Measurements from ENCODE around the gene RNF225.
A peak's percentile ranks its signal among the peaks of the same experiment; 100 is the strongest.

The RNF225 gene

DNA sequence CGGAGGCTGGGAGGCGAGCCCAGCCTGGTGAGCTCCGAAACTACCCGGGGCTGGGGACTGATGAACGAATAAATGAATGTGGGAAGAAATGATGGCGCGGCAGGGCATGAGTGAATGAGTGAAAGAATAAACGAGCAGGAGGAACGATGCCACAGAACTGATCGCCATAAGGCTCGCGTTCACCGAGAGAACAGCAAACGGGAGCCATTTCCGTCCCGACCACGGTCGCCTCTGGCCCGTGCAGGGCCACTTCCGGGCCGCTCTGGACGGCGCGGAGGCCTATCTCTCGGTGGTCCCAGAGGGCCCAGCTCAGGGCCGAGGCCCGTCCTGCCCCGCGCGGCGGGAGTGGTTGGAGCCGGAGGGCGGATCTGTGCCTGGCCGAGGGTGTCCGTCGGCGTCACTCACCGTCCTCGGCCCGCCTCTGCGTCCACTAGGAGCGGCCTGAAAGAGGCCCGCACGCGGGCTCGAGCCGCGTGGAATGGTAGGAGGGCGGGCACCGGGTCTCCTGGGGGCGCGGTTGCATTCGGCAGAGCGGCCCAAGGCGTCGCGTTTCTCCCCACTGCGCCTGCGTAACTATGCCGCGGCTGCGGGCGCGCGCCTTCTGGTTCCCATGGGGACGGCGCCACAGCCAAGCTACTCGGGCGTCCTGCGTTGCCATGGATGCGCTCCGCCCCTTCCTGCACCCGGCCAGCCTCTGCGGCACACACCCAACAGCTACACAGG is 33.0 kb upstream of the RNF225 start, which contains the start of gene ZNF497:
ZNF497 (minus strand) TSS at position 480 of the 723 bp plus-strand sequence. CDS start 5,116 bp downstream, outside the sequence.
- peak within 1 kb of the TSS; percentile 98 for H3K18ac ChIP-seq (ENCODE audit: low read length)
- H2AFZ ChIP-seq (ENCODE audit: low read length) = peak within 1 kb of the TSS; percentile 98
- H3K4me3 ChIP-seq (ENCODE audit: low read length in 2 of 2) = peak within 1 kb of the TSS; percentile 92 to 99
- peak within 1 kb of the TSS; percentile 99 for H2BK120ac ChIP-seq (ENCODE audit: low read depth, low read length)
- H4K91ac ChIP-seq (ENCODE audit: low read depth, low read length, poor library complexity) = peak within 1 kb of the TSS; percentile 99
- peak within 1 kb of the TSS; percentile 99 for H4K8ac ChIP-seq (ENCODE audit: low read depth, low read length)
- WGBS, 2 donors (ENCODE audit: extremely low coverage in 2 of 2, insufficient read length in 2 of 2, insufficient replicate concordance in 1 of 2) = no CpG with 5 or more reads among the region's 74 CpGs
- H3K9ac ChIP-seq (ENCODE audit: low read depth, low read length, poor library complexity) = peak within 1 kb of the TSS; percentile 99
- peaks cover 6 to 9% of the 10 kb centered on the region in 2 donors for H3K36me3 ChIP-seq (replicated peaks in 1 of 2; ENCODE audit: control insufficient read depth in 2 of 2, insufficient read depth in 2 of 2, low read length in 2 of 2)
- no peaks in the 10 kb centered on the region for H3K9me3 ChIP-seq (replicated peaks in 1 of 2; ENCODE audit: control insufficient read depth in 2 of 2, insufficient read depth in 1 of 2, low read depth in 1 of 2, low read length in 2 of 2)
- H3K27ac ChIP-seq (replicated peaks; ENCODE audit: low read length) = peak within 1 kb of the TSS; percentile 95
- H2BK12ac ChIP-seq (ENCODE audit: low read length) = peak within 1 kb of the TSS; percentile 73
- peak within 1 kb of the TSS; percentile 99 for H3K4ac ChIP-seq (ENCODE audit: low read length)
- H3K79me1 ChIP-seq (ENCODE audit: low read depth, low read length) = peaks cover 16% of the 10 kb centered on the region
- H3K23ac ChIP-seq (ENCODE audit: low read depth, low read length, poor library complexity) = peak within 1 kb of the TSS; percentile 99
- peaks cover 0 to 3% of the 10 kb centered on the region in 2 donors for H3K4me1 ChIP-seq (ENCODE audit: control insufficient read depth in 2 of 2, insufficient read depth in 1 of 2, low read depth in 1 of 2, low read length in 2 of 2)
- peak; percentile 96 for DNase-seq (ENCODE audit: low spot score)
- peak within 1 kb of the TSS; percentile 100 for H2AK5ac ChIP-seq (ENCODE audit: low read depth, low read length)
- H3K4me2 ChIP-seq (ENCODE audit: insufficient read depth, low read length, poor library complexity, severe bottlenecking) = peak within 1 kb of the TSS; percentile 99
- peak within 1 kb of the TSS; percentile 99 for H2BK5ac ChIP-seq (ENCODE audit: low read length)
- no peaks in the 10 kb centered on the region for H3K27me3 ChIP-seq (ENCODE audit: control insufficient read depth in 3 of 3, insufficient read depth in 3 of 3, low read depth in 1 of 3, low read length in 3 of 3)
- H3K14ac ChIP-seq (ENCODE audit: low read length) = peak within 1 kb of the TSS; percentile 98
- H2BK15ac ChIP-seq (ENCODE audit: low read length) = peak within 1 kb of the TSS; percentile 81

DNA sequence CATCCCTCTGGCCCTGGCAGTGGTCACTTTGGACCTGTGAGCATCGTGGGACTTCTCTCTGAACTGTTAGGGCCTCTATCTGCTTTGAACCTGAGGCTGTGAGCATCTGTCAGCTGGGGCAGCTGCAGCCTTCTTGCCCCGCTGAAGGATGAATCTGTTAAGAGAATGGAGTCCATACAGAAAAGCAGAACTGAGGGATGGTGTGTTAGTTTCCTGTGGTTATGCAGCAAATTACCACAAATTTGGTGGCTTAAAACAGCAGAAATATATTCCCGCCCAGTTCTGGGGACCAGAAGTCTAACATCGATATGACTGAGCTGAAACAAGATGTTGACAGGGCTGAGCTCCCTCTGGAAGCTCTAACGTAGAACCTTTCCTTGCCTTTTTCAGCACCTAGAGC is 31.3 kb upstream of the RNF225 start:
- peaks cover 0 to 3% of the 10 kb centered on the region in 2 donors for H3K4me1 ChIP-seq (ENCODE audit: control insufficient read depth in 2 of 2, insufficient read depth in 1 of 2, low read depth in 1 of 2, low read length in 2 of 2)
- H3K4ac ChIP-seq (ENCODE audit: low read length) = no peak overlapping the region
- H2BK12ac ChIP-seq (ENCODE audit: low read length) = no peak overlapping the region
- peaks cover 10% of the 10 kb centered on the region for H3K79me1 ChIP-seq (ENCODE audit: low read depth, low read length)
- H3K9me3 ChIP-seq (replicated peaks in 1 of 2; ENCODE audit: control insufficient read depth in 2 of 2, insufficient read depth in 1 of 2, low read depth in 1 of 2, low read length in 2 of 2) = no peaks in the 10 kb centered on the region
- H2BK5ac ChIP-seq (ENCODE audit: low read length) = no peak overlapping the region
- no peak overlapping the region for H3K23ac ChIP-seq (ENCODE audit: low read depth, low read length, poor library complexity)
- H2BK15ac ChIP-seq (ENCODE audit: low read length) = no peak overlapping the region
- no peak overlapping the region for H3K27ac ChIP-seq (replicated peaks; ENCODE audit: low read length)
- H3K14ac ChIP-seq (ENCODE audit: low read length) = no peak overlapping the region
- H2AK5ac ChIP-seq (ENCODE audit: low read depth, low read length) = no peak overlapping the region
- H3K4me2 ChIP-seq (ENCODE audit: insufficient read depth, low read length, poor library complexity, severe bottlenecking) = no peak overlapping the region
- H2AFZ ChIP-seq (ENCODE audit: low read length) = no peak overlapping the region
- no peak for DNase-seq (ENCODE audit: low spot score)
- H4K91ac ChIP-seq (ENCODE audit: low read depth, low read length, poor library complexity) = no peak overlapping the region
- no peak overlapping the region for H3K18ac ChIP-seq (ENCODE audit: low read length)
- no peak overlapping the region for H2BK120ac ChIP-seq (ENCODE audit: low read depth, low read length)
- no peak overlapping the region for H4K8ac ChIP-seq (ENCODE audit: low read depth, low read length)
- H3K4me3 ChIP-seq (ENCODE audit: low read length in 2 of 2) = no peak overlapping the region
- peaks cover 6 to 14% of the 10 kb centered on the region in 2 donors for H3K36me3 ChIP-seq (replicated peaks in 1 of 2; ENCODE audit: control insufficient read depth in 2 of 2, insufficient read depth in 2 of 2, low read length in 2 of 2)
- no peak overlapping the region for H3K9ac ChIP-seq (ENCODE audit: low read depth, low read length, poor library complexity)
- no peaks in the 10 kb centered on the region for H3K27me3 ChIP-seq (ENCODE audit: control insufficient read depth in 3 of 3, insufficient read depth in 3 of 3, low read depth in 1 of 3, low read length in 3 of 3)
- WGBS, 2 donors (ENCODE audit: extremely low coverage in 2 of 2, insufficient read length in 2 of 2, insufficient replicate concordance in 1 of 2) = no CpG with 5 or more reads among the region's 5 CpGs

DNA sequence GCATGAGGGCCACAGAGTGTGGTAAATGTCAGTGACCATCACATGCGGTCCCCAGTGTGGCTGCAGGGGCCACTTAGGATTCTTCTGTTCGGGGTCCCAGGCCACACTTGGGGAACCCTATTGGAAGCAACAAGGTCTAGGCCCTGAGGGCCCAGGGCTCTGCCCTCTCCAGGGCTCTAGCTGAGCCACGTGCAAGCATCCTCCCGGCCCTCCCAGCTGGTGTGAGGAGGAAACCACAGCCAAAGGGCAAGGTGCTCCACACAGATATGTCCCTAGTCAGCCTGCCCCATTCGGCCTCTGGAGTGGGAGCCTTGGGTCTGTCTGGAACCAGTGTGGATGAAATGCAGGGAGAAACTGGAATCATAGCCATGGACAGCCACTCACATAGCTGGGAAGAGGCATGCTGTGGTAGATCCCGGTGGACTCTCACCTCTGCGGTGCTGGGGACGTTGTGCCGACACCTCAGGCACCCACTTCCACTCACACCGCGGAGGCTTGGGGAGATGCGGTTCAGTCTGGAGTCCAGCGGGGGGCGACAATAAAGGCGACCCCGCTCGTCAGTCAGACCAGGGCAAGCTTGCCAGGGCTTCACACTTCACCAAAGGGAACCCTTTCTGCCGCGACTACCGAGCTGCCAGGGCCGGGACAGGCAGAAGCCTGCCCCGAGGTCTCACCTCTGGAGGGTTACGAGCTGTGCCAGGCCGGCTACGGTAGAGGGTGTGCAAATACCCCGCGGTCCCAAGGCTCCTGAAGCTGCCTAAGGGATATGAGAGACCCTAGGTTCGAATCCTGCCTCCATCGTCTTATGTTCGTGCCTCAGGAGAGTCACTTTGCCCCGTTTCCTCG is 28.6 kb upstream of the RNF225 start:
- Histone ChIP-seq H3K4me2 (ENCODE audit: insufficient read depth, low read length, poor library complexity, severe bottlenecking) (no peak overlapping the region), H2BK5ac (ENCODE audit: low read length) (no peak overlapping the region), H4K8ac (ENCODE audit: low read depth, low read length) (peak overlapping the region; percentile 65), H3K79me1 (ENCODE audit: low read depth, low read length) (peaks cover 10% of the 10 kb centered on the region), H3K27me3 (ENCODE audit: control insufficient read depth in 3 of 3, insufficient read depth in 3 of 3, low read depth in 1 of 3, low read length in 3 of 3) (no peaks in the 10 kb centered on the region), H3K4ac (ENCODE audit: low read length) (no peak overlapping the region), H2BK120ac (ENCODE audit: low read depth, low read length) (no peak overlapping the region), H3K27ac (replicated peaks; ENCODE audit: low read length) (no peak overlapping the region), H3K14ac (ENCODE audit: low read length) (no peak overlapping the region), H3K23ac (ENCODE audit: low read depth, low read length, poor library complexity) (peak overlapping the region; percentile 43), H2BK12ac (ENCODE audit: low read length) (no peak overlapping the region), H2AFZ (ENCODE audit: low read length) (no peak overlapping the region), H3K4me3 (ENCODE audit: low read length in 2 of 2) (no peak overlapping the region), H3K9me3 (replicated peaks in 1 of 2; ENCODE audit: control insufficient read depth in 2 of 2, insufficient read depth in 1 of 2, low read depth in 1 of 2, low read length in 2 of 2) (no peaks in the 10 kb centered on the region), H4K91ac (ENCODE audit: low read depth, low read length, poor library complexity) (no peak overlapping the region), H3K18ac (ENCODE audit: low read length) (no peak overlapping the region), H3K36me3 (replicated peaks in 1 of 2; ENCODE audit: control insufficient read depth in 2 of 2, insufficient read depth in 2 of 2, low read length in 2 of 2) (peaks cover 8 to 17% of the 10 kb centered on the region in 2 donors), H3K4me1 (ENCODE audit: control insufficient read depth in 2 of 2, insufficient read depth in 1 of 2, low read depth in 1 of 2, low read length in 2 of 2) (no peaks in the 10 kb centered on the region), H2AK5ac (ENCODE audit: low read depth, low read length) (no peak overlapping the region), H2BK15ac (ENCODE audit: low read length) (no peak overlapping the region), H3K9ac (ENCODE audit: low read depth, low read length, poor library complexity) (no peak overlapping the region)
- WGBS, 2 donors (ENCODE audit: extremely low coverage in 2 of 2, insufficient read length in 2 of 2, insufficient replicate concordance in 1 of 2) = no CpG with 5 or more reads among the region's 32 CpGs
- no peak for DNase-seq (ENCODE audit: low spot score)
